ENCODE measurements around the gene TEKT2.

The TEKT2 gene

DNA sequence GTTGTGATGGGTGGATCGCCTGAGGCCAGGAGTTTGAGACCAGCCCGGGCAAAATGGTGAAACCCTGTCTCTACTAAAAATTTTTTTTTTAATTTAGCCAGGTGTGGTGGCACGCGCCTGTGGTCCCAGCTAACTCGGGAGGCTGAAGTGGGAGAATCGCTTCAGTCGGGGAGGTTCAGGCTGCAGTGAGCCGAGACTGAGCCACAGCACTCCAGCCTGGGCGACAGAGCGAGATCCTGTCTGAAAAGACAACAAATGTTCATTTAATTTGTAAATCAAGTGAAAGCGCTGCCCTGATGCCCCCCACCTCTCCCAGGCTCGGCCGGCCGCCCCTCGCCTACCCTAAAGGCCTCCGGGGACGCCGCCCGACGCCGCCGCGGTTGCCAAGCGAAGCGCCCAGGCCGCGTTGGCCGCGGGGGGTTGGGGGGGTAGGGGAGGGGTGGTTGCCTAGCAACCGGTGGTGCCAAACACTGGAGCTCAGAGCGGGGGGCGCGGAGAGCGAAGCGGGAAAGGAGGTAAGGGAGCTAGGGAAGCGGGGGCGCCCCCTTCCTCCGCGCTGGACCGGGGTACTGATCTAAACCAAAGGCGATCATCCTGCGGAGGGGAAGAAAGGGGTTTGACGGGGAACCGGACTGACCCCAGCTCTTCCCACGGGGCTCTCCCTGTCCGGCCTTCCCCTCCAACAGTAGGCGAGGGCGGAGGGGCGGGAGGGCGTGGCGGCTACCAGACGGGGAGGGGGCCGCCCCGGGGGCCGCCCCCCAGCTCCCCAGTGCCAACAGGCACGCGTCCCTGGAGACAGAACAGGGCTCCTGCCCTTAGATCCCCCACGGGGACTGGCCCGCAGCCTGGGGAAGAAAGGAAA lies at the start of gene TEKT2:
Gene TEKT2, plus strand, starts transcription at position 460 of the 862 bp plus-strand sequence. CDS start 828 bp downstream, outside the sequence.
- DNase-seq = peak; percentile 29

- peak; percentile 69 for DNase-seq
Observed at GRCh38 chr1:36034692-36035091, 49.2 kb upstream of the TEKT2 start.

- no peak for DNase-seq
Observed at GRCh38 chr1:36035154-36035553, 48.7 kb upstream of the TEKT2 start.

DNA sequence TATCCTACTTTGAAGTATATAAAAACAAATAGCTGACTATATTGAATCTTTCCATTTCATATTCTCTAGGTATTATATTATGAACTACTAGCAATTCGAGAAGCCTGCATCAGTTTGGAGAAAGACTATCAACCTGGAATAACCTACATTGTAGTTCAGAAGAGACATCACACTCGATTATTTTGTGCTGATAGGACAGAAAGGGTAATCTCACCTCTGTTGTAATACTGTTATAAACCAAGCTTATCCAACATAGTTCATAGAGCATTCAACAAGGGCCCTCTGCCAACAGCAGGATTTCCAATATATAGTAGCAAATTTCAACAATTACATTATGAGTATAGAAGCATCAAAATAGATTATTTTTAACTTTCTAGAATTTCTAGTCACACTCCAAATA lies 43.7 kb upstream of the TEKT2 start:
- DNase-seq = no peak

GRCh38 chr1:36051821-36052220 lies 32.1 kb upstream of the TEKT2 start:
- DNase-seq = no peak

DNA sequence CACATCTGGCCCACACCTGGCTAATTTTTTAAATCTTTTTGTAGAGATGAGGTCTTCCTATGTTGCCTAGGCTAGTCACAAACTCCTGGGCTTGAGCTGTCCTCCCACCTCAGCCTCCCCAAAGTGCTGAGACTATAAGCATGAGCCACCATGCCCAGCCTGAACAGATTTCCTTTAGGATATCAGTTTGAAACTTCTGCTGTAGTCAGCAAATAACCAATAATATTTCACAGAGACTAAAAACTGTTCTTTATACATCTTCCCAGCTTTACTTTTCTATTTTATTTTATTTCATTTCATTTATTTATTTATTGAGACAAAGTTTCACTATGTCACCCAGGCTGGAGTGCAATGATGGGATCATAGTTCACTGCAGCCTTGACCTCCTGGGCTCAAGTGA lies 29.9 kb upstream of the TEKT2 start:
- no peak for DNase-seq

- no peak for DNase-seq
Observed at GRCh38 chr1:36055706-36056105, 28.2 kb upstream of the TEKT2 start.

DNA sequence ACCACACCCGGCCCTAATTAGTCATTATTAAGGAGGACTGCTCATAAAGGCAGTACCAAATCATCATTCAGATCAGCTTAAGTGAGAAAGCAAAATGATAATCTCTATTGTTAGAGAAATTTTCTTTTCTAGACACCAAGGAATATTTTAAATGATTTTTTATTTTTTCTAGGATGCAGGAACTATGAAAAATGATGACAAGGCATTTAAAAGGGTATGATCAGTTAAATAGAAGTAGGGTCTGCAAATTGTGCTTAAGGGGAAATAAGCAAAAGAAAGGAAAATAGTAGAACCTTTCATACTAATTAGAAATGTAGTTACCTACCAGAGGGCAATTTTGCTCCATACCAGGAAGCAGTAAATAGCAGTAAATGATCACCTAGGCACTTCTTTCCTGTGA lies 21.6 kb upstream of the TEKT2 start:
- DNase-seq = no peak

- no peak for DNase-seq
Observed at GRCh38 chr1:36067871-36068270, 16.0 kb upstream of the TEKT2 start.

DNA sequence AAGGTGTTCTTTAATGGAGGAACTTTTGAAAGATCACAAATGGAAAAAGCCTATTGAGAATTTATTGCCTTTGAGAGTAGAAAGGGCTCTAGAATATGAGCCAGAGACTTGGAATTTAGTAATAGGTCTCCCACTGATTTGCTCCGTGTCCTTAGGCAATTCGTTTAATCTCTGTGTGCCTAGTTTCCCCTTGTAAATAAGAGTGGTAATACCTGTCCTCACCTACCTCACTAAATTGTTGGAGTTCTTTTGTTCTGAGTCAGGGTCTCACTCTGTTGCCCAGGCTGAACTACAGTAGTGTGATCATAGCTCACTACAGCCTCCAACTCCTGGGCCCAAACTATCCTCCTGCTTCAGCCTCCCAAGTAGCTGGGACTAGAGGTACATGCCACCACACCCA lies 15.0 kb upstream of the TEKT2 start:
- DNase-seq = no peak

DNA sequence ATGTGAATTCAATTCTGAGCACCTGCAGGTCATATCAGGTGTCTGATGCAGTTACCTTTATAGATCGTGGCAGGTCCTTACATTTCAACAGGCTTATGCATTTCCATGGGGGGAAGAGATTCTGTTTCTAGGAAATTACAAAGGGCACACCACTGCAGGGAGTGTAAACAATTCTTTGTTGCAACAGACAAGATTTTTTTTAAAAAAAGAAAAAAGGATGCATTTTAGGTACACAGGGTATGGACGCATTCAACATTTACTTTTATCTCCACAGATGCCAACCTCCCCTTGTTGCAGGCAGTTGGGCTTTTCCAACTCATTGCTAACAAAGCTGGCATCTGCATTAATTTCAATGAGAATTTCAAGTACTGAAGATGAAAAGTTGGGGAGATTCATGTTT lies 13.5 kb upstream of the TEKT2 start:
- DNase-seq = no peak

GRCh38 chr1:36076979-36077573 lies 6.8 kb upstream of the TEKT2 start:
- DNase-seq = no peak

GRCh38 chr1:36080236-36080635 lies 3.7 kb upstream of the TEKT2 start:
- DNase-seq = no peak

GRCh38 chr1:36080801-36081200 lies 3.1 kb upstream of the TEKT2 start:
- DNase-seq = no peak

- no peak for DNase-seq
Observed at GRCh38 chr1:36081926-36082485, 1.9 kb upstream of the TEKT2 start.

GRCh38 chr1:36083219-36083618 lies 675 bp upstream of the TEKT2 start:
- no peak for DNase-seq

GRCh38 chr1:36084497-36085115 lies 712 bp downstream of the TEKT2 start:
- no peak for DNase-seq

GRCh38 chr1:36085126-36085525 lies 1.2 kb downstream of the TEKT2 start:
- no peak for DNase-seq

DNA sequence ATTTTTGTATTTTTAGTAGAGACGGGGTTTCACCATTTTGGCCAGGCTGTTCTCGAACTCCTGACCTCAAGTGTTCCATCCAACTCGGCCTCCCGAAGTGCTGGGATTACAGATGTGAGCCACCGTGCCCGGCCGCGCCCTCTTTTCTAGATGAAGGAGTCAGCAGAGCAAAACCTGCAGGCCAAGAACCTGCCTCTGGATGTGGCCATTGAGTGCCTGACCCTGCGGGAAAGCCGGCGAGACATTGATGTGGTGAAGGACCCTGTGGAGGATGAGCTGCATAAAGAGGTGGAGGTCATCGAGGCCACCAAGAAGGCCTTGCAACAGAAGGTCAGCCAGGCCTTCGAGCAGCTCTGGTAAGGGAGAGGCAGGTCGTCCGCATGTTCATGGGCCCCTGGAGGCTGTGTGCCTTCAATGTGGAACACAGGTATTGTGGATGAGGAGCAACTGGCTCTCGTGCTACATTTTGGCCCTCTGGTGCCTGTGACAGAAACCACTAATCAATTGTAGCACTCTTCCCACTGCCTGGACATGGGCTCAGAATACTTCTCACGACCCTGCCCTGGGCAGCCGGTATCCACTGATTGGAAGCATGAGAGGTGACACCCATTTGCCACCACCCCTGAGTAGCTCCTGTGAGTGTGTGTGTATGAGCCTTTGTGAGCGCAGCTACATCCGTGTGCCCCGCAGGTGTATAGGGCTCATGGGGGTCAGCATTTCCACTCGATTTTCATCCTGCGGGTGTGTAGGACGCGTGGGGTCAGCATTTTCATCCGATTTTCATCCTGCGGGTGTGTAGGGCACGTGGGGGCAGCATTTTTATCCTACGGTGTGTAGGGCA lies 2.0 kb downstream of the TEKT2 start:
- DNase-seq = no peak

DNA sequence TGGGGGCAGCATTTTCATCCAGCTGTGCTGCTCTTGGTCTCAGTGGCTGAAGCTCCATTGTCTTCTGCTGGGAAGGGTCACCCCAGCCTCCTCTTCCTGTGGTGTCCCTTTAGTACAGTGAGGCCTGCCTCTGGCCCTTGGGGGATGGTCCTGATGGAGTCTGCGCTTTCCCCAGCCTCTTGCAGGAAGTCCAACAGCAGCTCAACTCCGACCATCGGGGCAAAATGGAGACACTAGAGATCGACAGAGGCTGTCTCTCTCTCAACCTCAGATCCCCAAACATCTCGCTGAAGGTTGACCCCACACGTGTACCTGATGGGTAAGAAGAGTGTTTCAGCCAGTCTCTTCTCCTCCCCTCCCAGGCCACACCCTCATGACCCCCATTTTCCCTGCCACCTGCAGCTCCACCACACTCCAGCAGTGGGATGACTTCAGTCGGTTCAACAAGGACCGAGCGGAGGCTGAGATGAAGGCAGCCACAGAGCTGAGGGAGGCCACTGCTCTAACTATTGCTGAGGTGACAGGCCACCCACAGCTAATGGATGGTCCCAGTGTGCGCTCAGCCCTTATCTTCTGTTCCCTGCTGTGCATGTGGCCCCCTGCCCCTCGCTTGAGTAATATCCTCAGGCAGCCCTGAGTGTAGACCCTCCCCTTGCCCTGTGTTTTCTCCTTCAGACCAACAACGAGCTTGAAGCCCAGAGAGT lies 2.8 kb downstream of the TEKT2 start:
- no peak for DNase-seq

GRCh38 chr1:36087233-36088123 lies 3.6 kb downstream of the TEKT2 start:
- no peak for DNase-seq

All from EL (cell line).